ENCODE measurements around the gene CATSPERZ.

DNA sequence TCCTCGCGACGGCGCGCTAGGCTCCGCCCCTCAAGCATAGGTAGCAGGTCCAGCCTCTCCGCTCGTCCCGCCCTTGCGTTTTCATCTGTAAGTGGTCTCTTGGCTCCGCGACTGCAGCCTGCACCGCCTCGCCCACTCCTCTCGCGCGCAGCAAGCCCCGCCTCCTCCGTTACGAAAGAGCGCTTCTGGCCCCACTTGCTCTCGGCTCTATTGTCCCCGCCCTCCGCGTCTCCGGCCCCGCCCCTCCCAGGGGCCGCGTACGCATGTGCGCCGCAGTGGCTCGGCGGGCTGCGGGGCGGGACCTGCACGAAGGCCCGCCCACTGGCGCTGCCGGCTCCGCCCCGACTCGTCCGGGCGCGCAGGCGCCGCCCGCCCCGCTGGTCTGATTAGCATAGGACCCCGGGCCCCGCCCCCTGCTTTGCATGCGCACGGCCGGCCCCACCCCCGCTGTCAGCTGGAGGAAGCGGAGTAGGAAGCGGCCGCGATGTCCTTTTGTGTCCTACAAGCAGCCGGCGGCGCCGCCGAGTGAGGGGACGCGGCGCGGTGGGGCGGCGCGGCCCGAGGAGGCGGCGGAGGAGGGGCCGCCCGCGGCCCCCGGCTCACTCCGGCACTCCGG, 5.0 kb downstream of the CATSPERZ start, which contains the start of gene ESRRA:
- TF ChIP-seq, protein P1, sequence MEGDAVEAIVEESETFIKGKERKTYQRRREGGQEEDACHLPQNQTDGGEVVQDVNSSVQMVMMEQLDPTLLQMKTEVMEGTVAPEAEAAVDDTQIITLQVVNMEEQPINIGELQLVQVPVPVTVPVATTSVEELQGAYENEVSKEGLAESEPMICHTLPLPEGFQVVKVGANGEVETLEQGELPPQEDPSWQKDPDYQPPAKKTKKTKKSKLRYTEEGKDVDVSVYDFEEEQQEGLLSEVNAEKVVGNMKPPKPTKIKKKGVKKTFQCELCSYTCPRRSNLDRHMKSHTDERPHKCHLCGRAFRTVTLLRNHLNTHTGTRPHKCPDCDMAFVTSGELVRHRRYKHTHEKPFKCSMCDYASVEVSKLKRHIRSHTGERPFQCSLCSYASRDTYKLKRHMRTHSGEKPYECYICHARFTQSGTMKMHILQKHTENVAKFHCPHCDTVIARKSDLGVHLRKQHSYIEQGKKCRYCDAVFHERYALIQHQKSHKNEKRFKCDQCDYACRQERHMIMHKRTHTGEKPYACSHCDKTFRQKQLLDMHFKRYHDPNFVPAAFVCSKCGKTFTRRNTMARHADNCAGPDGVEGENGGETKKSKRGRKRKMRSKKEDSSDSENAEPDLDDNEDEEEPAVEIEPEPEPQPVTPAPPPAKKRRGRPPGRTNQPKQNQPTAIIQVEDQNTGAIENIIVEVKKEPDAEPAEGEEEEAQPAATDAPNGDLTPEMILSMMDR (IDR thresholded peaks at IDR 0.05) = no peak
- TF ChIP-seq POLR2A (IDR thresholded peaks at IDR 0.05) = peak; percentile 82

All from right lobe of liver (tissue), 4 donors.